OCI-LY1 (cell line): ENCODE data around the gene TAT.

Experiments
- EZH2 ChIP-seq: fragments of 200-600 bp; sonication (generic), shearing (Covaris generic); IDR thresholded peaks from 2 replicates; pipeline ENCODE4 v1.8.0; 2017; ENCODE audit warnings: borderline replicate concordance, mixed run types, mild to moderate bottlenecking, antibody characterized with exemption, low read length, moderate library complexity, mixed read lengths
- TF ChIP-seq, protein P1 (sequence below): fragments of 200-600 bp; sonication (generic), shearing (Covaris generic); IDR thresholded peaks from 2 replicates; pipeline ENCODE4 v1.5.1; 2017; ENCODE audit warnings: mild to moderate bottlenecking, antibody characterized with exemption, low read length, moderate library complexity, mixed read lengths

DNA sequence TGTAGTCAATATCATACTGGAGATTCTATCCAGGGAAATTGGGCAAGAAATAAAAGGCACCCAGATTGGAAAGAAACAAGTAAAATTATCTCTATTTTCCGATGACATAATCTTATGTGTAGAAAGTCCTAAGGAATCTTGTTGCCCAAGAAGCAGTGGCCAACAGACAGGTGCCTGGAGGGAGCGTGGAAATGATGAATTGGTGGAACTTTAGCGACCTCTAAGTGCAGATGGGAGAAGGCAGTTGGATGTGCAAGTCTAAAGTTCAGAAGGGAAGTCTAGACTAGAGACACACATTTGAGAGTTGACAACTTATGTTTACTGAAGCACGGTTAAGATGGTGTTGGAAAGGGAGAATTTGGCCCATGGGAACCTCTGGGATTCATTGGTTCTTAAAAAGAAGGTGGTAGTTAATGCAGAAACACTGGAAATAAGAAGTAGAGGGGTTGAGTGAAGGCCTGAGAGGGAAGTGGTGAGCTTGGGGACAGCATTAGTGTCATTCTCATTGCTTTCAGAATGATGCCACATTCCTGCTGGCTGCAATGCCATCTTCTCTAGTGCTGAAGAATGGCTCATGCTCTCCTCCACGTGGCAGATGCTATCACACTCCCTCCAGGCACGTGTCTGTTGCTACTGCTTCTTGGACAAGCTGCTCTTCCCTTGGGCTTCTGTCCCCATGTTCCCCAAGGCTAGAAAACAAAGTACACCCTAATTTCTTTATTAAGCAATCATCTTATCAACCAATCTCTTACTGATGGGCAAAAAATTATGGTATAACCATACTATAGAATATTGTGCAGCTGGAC is 24.0 kb downstream of the TAT start:
- TF ChIP-seq, protein P1, sequence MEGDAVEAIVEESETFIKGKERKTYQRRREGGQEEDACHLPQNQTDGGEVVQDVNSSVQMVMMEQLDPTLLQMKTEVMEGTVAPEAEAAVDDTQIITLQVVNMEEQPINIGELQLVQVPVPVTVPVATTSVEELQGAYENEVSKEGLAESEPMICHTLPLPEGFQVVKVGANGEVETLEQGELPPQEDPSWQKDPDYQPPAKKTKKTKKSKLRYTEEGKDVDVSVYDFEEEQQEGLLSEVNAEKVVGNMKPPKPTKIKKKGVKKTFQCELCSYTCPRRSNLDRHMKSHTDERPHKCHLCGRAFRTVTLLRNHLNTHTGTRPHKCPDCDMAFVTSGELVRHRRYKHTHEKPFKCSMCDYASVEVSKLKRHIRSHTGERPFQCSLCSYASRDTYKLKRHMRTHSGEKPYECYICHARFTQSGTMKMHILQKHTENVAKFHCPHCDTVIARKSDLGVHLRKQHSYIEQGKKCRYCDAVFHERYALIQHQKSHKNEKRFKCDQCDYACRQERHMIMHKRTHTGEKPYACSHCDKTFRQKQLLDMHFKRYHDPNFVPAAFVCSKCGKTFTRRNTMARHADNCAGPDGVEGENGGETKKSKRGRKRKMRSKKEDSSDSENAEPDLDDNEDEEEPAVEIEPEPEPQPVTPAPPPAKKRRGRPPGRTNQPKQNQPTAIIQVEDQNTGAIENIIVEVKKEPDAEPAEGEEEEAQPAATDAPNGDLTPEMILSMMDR: no peak; the same call in 1 of the 2 replicates
- TF ChIP-seq EZH2: no peak
